Measurements from ENCODE around the gene LBP.

- no peak for TF ChIP-seq POLR2AphosphoS5 (IDR thresholded peaks at IDR 0.05)
- no peak for TF ChIP-seq CTCF (IDR thresholded peaks at IDR 0.05)
- TF ChIP-seq EP300 (IDR thresholded peaks at IDR 0.05), result no peak
- no peak for TF ChIP-seq POLR2A (IDR thresholded peaks at IDR 0.05)
Observed at GRCh38 chr20:38386004-38386403, 39.7 kb downstream of the LBP start.

Measured in stomach (tissue), 4 donors.